Testis (tissue), 3 donors: ENCODE results near the gene GLMP. TPM values are rescaled to one million over a fixed set of nuclear protein-coding genes. Genes with fewer than 3 reads are reported as not detected.
A peak's percentile ranks its signal among the peaks of the same experiment; 100 is the strongest.

Source experiments
- DNase-seq: peaks from one replicate; pipeline ENCODE4 v3.0.0-alpha.2; 2019
- H3K27ac ChIP-seq, 2 donors: fragments of 200-600 bp; sonication (generic); one replicate each; pipeline ENCODE4 v1.5.1; 2019
- H3K27me3 ChIP-seq: fragments of 200-600 bp; sonication (generic); one replicate; pipeline ENCODE4 v1.5.1; 2019
- H3K36me3 ChIP-seq: fragments of 200-600 bp; sonication (generic); one replicate; pipeline ENCODE4 v1.5.1; 2017; ENCODE audit warnings: low read depth; ENCODE audit errors: missing control alignments
- H3K4me1 ChIP-seq: fragments of 200-600 bp; sonication (generic); one replicate; pipeline ENCODE4 v1.5.1; 2019
- H3K4me3 ChIP-seq, 2 donors: fragments of 200-600 bp; sonication (generic); one replicate each; pipeline ENCODE4 v1.5.1; 2017 to 2019
- H3K9me3 ChIP-seq: fragments of 200-600 bp; sonication (generic); one replicate; pipeline ENCODE4 v1.5.1; 2017
- CTCF ChIP-seq, 3 experiments: fragments of 450-650 bp in 2 of 3; fragments of 200-600 bp in 1 of 3; sonication (generic) in 1 of 3; IDR thresholded peaks; one replicate each; pipeline ENCODE4 v1.5.1; 2016 to 2019; ENCODE audit warnings: antibody characterized with exemption in 3 of 3, mild to moderate bottlenecking in 2 of 3, moderate library complexity in 1 of 3
- POLR2A ChIP-seq: fragments of 450-650 bp; IDR thresholded peaks from one replicate; pipeline ENCODE4 v1.6.1; 2017; ENCODE audit warnings: antibody characterized with exemption, mild to moderate bottlenecking, moderate library complexity
- WGBS, 2 donors: methylation state at CpG; one replicate each; pipeline ENCODE4 v1.1.5; 2018; 5-methylcytosine and 5-hydroxymethylcytosine counted together
- intact Hi-C: fragments of 100-400 bp; cut with DNase I; formaldehyde crosslinking; loops from one replicate; pipeline ENCODE4 v1.15.1; 2023; ENCODE audit warnings: low total_unique reads
- polyA plus RNA-seq: library from polyadenylated mRNA; stranded (reverse); fragments of 350-450 nt; fragmentation: Illumina TruSeq; extraction: RNeasy Lipid Tissue Mini Kit (QIAGEN cat#74804); gene quantifications from one replicate; pipeline ENCODE4 v1.2.3, GENCODE V29; 2014; ENCODE audit warnings: low read depth, low replicate concordance; ENCODE audit not compliant: insufficient read depth
- total RNA-seq, 2 donors: library from RNA; depleted of rRNA; stranded (reverse); fragments of >200 nt; gene quantifications; one replicate each; pipeline ENCODE4 v1.2.3, GENCODE V29; 2016

GLMP gene
- total and polyA plus RNA-seq, 3 donors from 2014 or later, result 26.1 to 45.7 (median 31.8) TPM

- Histone ChIP-seq H3K27ac (no peak overlapping the region), H3K36me3 (no peaks in the 10 kb centered on the region), H3K27me3 (no peaks in the 10 kb centered on the region), H3K9me3 (no peaks in the 10 kb centered on the region), H3K4me3 (no peak overlapping the region), H3K4me1 (peaks cover 25% of the 10 kb centered on the region)
- DNase-seq, result no peak
- intact Hi-C loops, result no loop called here
- WGBS, 2 donors, result 58 to 88% methylated on average over 3 to 5 of the region's 5 CpGs
- no peak for TF ChIP-seq POLR2A
- TF ChIP-seq CTCF (IDR thresholded peaks at IDR 0.05), result no peak
These were observed 45.9 kb downstream of the GLMP start for GRCh38 chr1:156249593-156249992.

- TF ChIP-seq POLR2A, result no peak
- TF ChIP-seq CTCF (IDR thresholded peaks at IDR 0.05), result no peak
- intact Hi-C loops, result no loop called here
- Histone ChIP-seq H3K27ac (no peak overlapping the region), H3K36me3 (no peaks in the 10 kb centered on the region), H3K4me1 (peaks cover 25% of the 10 kb centered on the region), H3K9me3 (no peaks in the 10 kb centered on the region), H3K4me3 (no peak overlapping the region), H3K27me3 (no peaks in the 10 kb centered on the region)
- WGBS, 2 donors, result 76 to 82% methylated on average over 4 of the region's 4 CpGs
- DNase-seq, result no peak
These were observed 47.2 kb downstream of the GLMP start for GRCh38 chr1:156248323-156248683.

- Histone ChIP-seq H3K4me1 (peaks cover 25% of the 10 kb centered on the region), H3K4me3 (no peak within 1 kb of the TSS), H3K9me3 (no peaks in the 10 kb centered on the region), H3K36me3 (no peaks in the 10 kb centered on the region), H3K27ac (no peak within 1 kb of the TSS), H3K27me3 (no peaks in the 10 kb centered on the region)
- WGBS, 2 donors, result 49 to 55% methylated on average over 9 to 16 of the region's 16 CpGs
- DNase-seq, result peak; percentile 58
- TF ChIP-seq CTCF (IDR thresholded peaks at IDR 0.05) (no peak), POLR2A (no peak)
- intact Hi-C loops, result no loop called here
These were observed 47.8 kb downstream of the GLMP start, which contains the start of gene PAQR6 for GRCh38 chr1:156247460-156248322. Gene PAQR6, minus strand, starts transcription at chr1:156248056. Its CDS starts 1,325 bp downstream, at chr1:156246731.

GRCh38 chr1:156246781-156247459, 48.6 kb downstream of the GLMP start:
- DNase-seq, result no peak
- TF ChIP-seq CTCF (IDR thresholded peaks at IDR 0.05), result no peak
- no peak for TF ChIP-seq POLR2A
- Histone ChIP-seq H3K4me3 (no peak overlapping the region), H3K27me3 (no peaks in the 10 kb centered on the region), H3K4me1 (peaks cover 25% of the 10 kb centered on the region), H3K36me3 (no peaks in the 10 kb centered on the region), H3K9me3 (no peaks in the 10 kb centered on the region), H3K27ac (no peak overlapping the region)
- 61 to 64% methylated on average over 5 to 12 of the region's 16 CpGs for WGBS, 2 donors
- intact Hi-C loops, result no loop called here
